ENCODE data around the gene PHF21A.

- TF ChIP-seq POLR2AphosphoS5 (IDR thresholded peaks at IDR 0.05; ENCODE audit: low read depth, low read length): no peak
- TF ChIP-seq TAF1 (IDR thresholded peaks at IDR 0.05; ENCODE audit: borderline replicate concordance, insufficient read depth, low read length): no peak
Observed at GRCh38 chr11:45935349-45936064, 185.7 kb downstream of the PHF21A start.

All from PFSK-1 (cell line).